Hematopoietic multipotent progenitor cell treated with erythropoietin and hydrocortisone succinate and interleukin-3 and kit ligand, for 6 days (in vitro differentiated cells): ENCODE results near the gene TEX48.

Experiments used
- DNase-seq: peaks from one replicate; pipeline ENCODE4 v3.0.0-alpha.2; 2015

The TEX48 gene

GRCh38 chr9:114664181-114664580 lies 17.8 kb downstream of the TEX48 start:
- no peak for DNase-seq

- peak; percentile 70 for DNase-seq
Measured at GRCh38 chr9:114662081-114662989, 19.7 kb downstream of the TEX48 start.

- DNase-seq, result no peak
Measured at GRCh38 chr9:114657705-114658104, 24.3 kb downstream of the TEX48 start, which contains the start of gene TEX53. Gene TEX53, minus strand, starts transcription at chr9:114657805. Its CDS starts 31 bp downstream, at chr9:114657774.

- DNase-seq, result no peak
Measured at GRCh38 chr9:114656301-114656700, 25.7 kb downstream of the TEX48 start.

GRCh38 chr9:114655689-114656088 lies 26.3 kb downstream of the TEX48 start:
- DNase-seq, result no peak

GRCh38 chr9:114653556-114654159 lies 28.3 kb downstream of the TEX48 start:
- DNase-seq, result peak; percentile 87

GRCh38 chr9:114652776-114653555 lies 29.0 kb downstream of the TEX48 start:
- DNase-seq, result no peak

GRCh38 chr9:114643896-114644295 lies 38.1 kb downstream of the TEX48 start:
- no peak for DNase-seq

GRCh38 chr9:114643001-114643400 lies 39.0 kb downstream of the TEX48 start:
- DNase-seq, result no peak

GRCh38 chr9:114641967-114642366 lies 40.0 kb downstream of the TEX48 start:
- DNase-seq, result peak; percentile 22

GRCh38 chr9:114638404-114638803 lies 43.6 kb downstream of the TEX48 start:
- no peak for DNase-seq

- DNase-seq, result no peak
Measured at GRCh38 chr9:114634387-114634786, 47.6 kb downstream of the TEX48 start.

GRCh38 chr9:114633438-114634089 lies 48.4 kb downstream of the TEX48 start:
- DNase-seq, result no peak

- no peak for DNase-seq
Measured at GRCh38 chr9:114631166-114631565, 50.8 kb downstream of the TEX48 start.

GRCh38 chr9:114629563-114630090 lies 52.4 kb downstream of the TEX48 start:
- DNase-seq, result no peak

GRCh38 chr9:114627553-114627952 lies 54.4 kb downstream of the TEX48 start:
- no peak for DNase-seq

- no peak for DNase-seq
Measured at GRCh38 chr9:114626415-114627020, 55.5 kb downstream of the TEX48 start.

GRCh38 chr9:114624677-114625076 lies 57.3 kb downstream of the TEX48 start:
- DNase-seq, result no peak

- DNase-seq, result no peak
Measured at GRCh38 chr9:114621975-114622609, 59.9 kb downstream of the TEX48 start.

GRCh38 chr9:114621561-114621960 lies 60.4 kb downstream of the TEX48 start:
- DNase-seq, result no peak

- DNase-seq, result peak; percentile 43
Measured at GRCh38 chr9:114619191-114619761, 62.7 kb downstream of the TEX48 start.
